Smooth muscle cell (in vitro differentiated cells): ENCODE data around the gene AMBN. TPM values are rescaled to one million over a fixed set of nuclear protein-coding genes. Genes with fewer than 3 reads are reported as not detected.

Experiments used
- DNase-seq: peaks from one replicate; lab custom pipeline; 2025; ENCODE audit not compliant: unreplicated experiment; lab: John Stamatoyannopoulos, UW
- H2AFZ ChIP-seq: fragments of 200-600 bp; sonication (generic); 2 replicates; pipeline ENCODE4 v1.6.0; 2016; ENCODE audit warnings: antibody characterized with exemption, low read depth, mild to moderate bottlenecking
- H3F3A ChIP-seq: fragments of 200-600 bp; sonication (generic); 2 replicates; pipeline ENCODE4 v1.6.0; 2017; ENCODE audit warnings: antibody characterized with exemption, low read depth
- H3K27ac ChIP-seq: fragments of 200-600 bp; sonication (generic); 2 replicates; pipeline ENCODE4 v1.5.1; 2016; ENCODE audit warnings: low read depth, mild to moderate bottlenecking
- H3K27me3 ChIP-seq: fragments of 200-600 bp; sonication (generic); 2 replicates; pipeline ENCODE4 v1.6.1; 2016; ENCODE audit warnings: low read depth, mild to moderate bottlenecking
- H3K36me3 ChIP-seq: fragments of 200-600 bp; sonication (generic); 2 replicates; pipeline ENCODE4 v1.5.1; 2016; ENCODE audit warnings: low read depth
- H3K4me1 ChIP-seq: fragments of 200-600 bp; sonication (generic); 2 replicates; pipeline ENCODE4 v1.5.1; 2016; ENCODE audit warnings: low read depth
- H3K4me2 ChIP-seq: fragments of 200-600 bp; sonication (generic); 2 replicates; pipeline ENCODE4 v1.6.0; 2016; ENCODE audit warnings: mild to moderate bottlenecking
- H3K4me3 ChIP-seq: fragments of 200-600 bp; sonication (generic); 2 replicates; pipeline ENCODE4 v1.5.1; 2016; ENCODE audit warnings: mild to moderate bottlenecking
- H3K79me2 ChIP-seq: fragments of 200-600 bp; sonication (generic); 2 replicates; pipeline ENCODE4 v1.6.0; 2016; ENCODE audit warnings: low read depth, mild to moderate bottlenecking
- H3K9ac ChIP-seq: fragments of 200-600 bp; sonication (generic); 2 replicates; pipeline ENCODE4 v1.6.0; 2016; ENCODE audit warnings: low read depth
- H3K9me3 ChIP-seq: fragments of 200-600 bp; sonication (generic); replicated peaks from 2 replicates; pipeline ENCODE4 v1.5.1; 2016; ENCODE audit warnings: low read depth
- H4K20me1 ChIP-seq: fragments of 200-600 bp; sonication (generic); 2 replicates; pipeline ENCODE4 v1.6.0; 2016; ENCODE audit warnings: low read depth
- WGBS: methylation state at CpG from one replicate; pipeline ENCODE4 v1.1.7; 2016; ENCODE audit warnings: low lambda C conversion rate; 5-methylcytosine and 5-hydroxymethylcytosine counted together
- polyA plus RNA-seq: library from polyadenylated mRNA; unstranded; fragments of >200 nt; fragmentation: Nextera tagmentation; extraction: Ambion mirVana; gene quantifications from 2 replicates; pipeline ENCODE4 v1.2.1, GENCODE V29; 2016
- total RNA-seq: library from RNA; depleted of rRNA; stranded (reverse); fragments of >200 nt; gene quantifications from 2 replicates; pipeline ENCODE4 v1.2.3, GENCODE V29; 2014
- TF ChIP-seq, protein P1 (sequence below): fragments of 200-600 bp; sonication (generic); IDR thresholded peaks from 2 replicates; pipeline ENCODE4 v1.5.1; 2017; ENCODE audit warnings: borderline replicate concordance, mild to moderate bottlenecking, antibody characterized with exemption; ENCODE audit not compliant: insufficient read depth, poor library complexity, severe bottlenecking

The AMBN gene
- total and polyA plus RNA-seq, 2 experiments from 2014 or later: not detected

DNA sequence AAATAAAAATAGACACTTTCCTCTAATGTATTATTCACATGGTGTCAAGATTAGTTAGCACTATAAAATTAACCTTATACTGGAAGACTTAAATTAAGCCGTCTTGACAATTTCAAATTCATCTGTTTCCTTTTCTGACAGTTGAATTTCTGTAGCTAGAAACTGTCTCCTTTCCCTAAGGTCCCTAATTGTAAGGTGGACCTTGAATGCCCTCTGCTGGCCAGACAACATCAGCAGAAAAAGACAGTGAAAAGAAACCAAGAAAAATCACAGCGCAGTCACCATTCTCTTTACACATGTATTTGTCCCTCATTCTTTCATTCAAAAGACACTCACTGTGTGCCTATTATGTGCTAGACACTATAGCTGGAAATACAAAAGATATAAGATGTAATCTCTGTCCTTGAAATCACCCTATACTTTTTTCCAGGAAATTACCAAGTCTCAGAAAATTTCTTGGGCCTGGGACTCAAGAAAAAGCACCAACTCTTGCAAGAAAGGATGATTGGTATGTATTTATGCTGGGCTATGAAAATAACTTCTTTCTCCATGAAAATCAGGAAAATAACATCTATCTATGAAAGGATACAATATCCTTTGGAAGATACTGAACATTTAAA, 32.7 kb upstream of the AMBN start:
- Histone ChIP-seq H3K36me3 (no peaks in the 10 kb centered on the region), H3K4me2 (peak overlapping the region; percentile 27), H3K79me2 (no peaks in the 10 kb centered on the region), H3K9me3 (no peaks in the 10 kb centered on the region), H3K27me3 (no peaks in the 10 kb centered on the region), H3F3A (no peaks in the 10 kb centered on the region), H4K20me1 (no peaks in the 10 kb centered on the region), H3K9ac (no peak overlapping the region), H2AFZ (peak overlapping the region; percentile 78), H3K4me3 (no peak overlapping the region), H3K27ac (no peak overlapping the region), H3K4me1 (no peaks in the 10 kb centered on the region)
- TF ChIP-seq, protein P1, sequence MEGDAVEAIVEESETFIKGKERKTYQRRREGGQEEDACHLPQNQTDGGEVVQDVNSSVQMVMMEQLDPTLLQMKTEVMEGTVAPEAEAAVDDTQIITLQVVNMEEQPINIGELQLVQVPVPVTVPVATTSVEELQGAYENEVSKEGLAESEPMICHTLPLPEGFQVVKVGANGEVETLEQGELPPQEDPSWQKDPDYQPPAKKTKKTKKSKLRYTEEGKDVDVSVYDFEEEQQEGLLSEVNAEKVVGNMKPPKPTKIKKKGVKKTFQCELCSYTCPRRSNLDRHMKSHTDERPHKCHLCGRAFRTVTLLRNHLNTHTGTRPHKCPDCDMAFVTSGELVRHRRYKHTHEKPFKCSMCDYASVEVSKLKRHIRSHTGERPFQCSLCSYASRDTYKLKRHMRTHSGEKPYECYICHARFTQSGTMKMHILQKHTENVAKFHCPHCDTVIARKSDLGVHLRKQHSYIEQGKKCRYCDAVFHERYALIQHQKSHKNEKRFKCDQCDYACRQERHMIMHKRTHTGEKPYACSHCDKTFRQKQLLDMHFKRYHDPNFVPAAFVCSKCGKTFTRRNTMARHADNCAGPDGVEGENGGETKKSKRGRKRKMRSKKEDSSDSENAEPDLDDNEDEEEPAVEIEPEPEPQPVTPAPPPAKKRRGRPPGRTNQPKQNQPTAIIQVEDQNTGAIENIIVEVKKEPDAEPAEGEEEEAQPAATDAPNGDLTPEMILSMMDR: peak; percentile 83
- 27% methylated on average over 2 of the region's 2 CpGs for WGBS
- DNase-seq: no peak

DNA sequence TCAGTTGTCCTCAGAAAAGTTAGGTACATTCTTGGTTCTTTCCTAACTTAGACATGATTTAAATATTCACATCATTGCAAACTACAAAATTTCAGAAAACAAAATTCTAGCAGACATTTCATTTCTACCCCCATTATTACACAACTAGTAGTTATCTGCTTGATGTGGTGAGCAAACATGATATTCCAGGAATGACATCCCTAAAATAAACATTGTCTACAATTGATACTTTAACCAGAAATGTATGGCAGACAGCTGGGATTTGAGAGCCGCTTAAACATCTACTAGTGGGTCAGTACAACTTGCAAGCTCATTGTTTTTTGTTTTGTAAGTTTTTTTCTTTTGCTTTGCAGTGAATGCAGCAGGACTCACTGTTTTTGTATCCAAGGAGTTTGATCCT, 32.1 kb upstream of the AMBN start:
- Histone ChIP-seq H3K36me3 (no peaks in the 10 kb centered on the region), H3K9ac (no peak overlapping the region), H3K27me3 (no peaks in the 10 kb centered on the region), H3K27ac (no peak overlapping the region), H3K4me1 (no peaks in the 10 kb centered on the region), H3K79me2 (no peaks in the 10 kb centered on the region), H3F3A (no peaks in the 10 kb centered on the region), H3K9me3 (no peaks in the 10 kb centered on the region), H3K4me2 (no peak overlapping the region), H4K20me1 (no peaks in the 10 kb centered on the region), H2AFZ (no peak overlapping the region), H3K4me3 (no peak overlapping the region)
- TF ChIP-seq, protein P1: no peak
- 59% methylated on average over 1 of the region's 1 CpG for WGBS
- no peak for DNase-seq

DNA sequence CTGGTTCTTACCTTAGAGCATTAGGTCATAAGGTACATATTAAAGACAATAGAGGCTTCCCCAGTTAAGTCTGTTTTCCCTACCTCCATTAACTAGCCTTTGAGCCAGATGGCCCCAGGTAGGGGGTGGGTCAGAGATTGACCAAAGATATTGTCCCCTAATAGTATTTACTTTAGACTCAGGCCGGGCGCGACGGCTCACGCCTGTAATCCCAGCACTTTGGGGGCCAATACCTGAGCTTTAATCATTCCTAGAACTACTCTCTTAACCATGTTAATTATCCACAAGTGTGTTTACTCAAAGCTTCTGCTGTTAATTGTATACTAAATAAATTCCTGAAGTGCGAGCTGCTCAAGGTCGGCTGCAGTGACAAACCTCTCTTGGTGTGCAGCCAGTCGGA, 28.0 kb upstream of the AMBN start:
- H2AFZ ChIP-seq: no peak overlapping the region
- no peaks in the 10 kb centered on the region for H3K9me3 ChIP-seq
- no peaks in the 10 kb centered on the region for H4K20me1 ChIP-seq
- no peaks in the 10 kb centered on the region for H3K4me1 ChIP-seq
- TF ChIP-seq, protein P1: no peak
- no peak overlapping the region for H3K4me3 ChIP-seq
- H3K36me3 ChIP-seq: no peaks in the 10 kb centered on the region
- no peak overlapping the region for H3K27ac ChIP-seq
- no peaks in the 10 kb centered on the region for H3F3A ChIP-seq
- no peak for DNase-seq
- H3K27me3 ChIP-seq: no peaks in the 10 kb centered on the region
- no peak overlapping the region for H3K9ac ChIP-seq
- H3K4me2 ChIP-seq: no peak overlapping the region
- no peaks in the 10 kb centered on the region for H3K79me2 ChIP-seq
- WGBS: 53% methylated on average over 8 of the region's 8 CpGs

DNA sequence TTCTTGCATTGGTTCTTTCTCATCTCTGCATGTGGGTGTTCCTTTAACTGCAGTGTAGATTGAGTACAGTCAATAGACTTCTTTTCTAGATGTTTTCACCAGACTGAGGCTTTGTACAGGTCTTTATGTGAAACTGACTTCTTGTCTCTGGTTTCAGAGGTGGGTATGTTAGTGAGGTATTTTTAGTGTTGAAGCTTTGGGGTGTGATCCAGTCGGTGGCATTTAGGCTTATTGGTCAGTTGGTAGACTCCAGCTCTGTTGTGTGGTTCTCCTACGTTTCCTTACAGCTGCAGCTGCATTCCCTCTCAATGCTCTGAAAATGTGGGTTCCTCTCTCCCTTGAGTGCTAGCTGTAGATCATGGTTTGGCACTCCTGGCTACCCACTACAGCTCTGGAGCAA, 21.3 kb upstream of the AMBN start:
- TF ChIP-seq, protein P1: no peak
- no peaks in the 10 kb centered on the region for H4K20me1 ChIP-seq
- H3K79me2 ChIP-seq: no peaks in the 10 kb centered on the region
- no peaks in the 10 kb centered on the region for H3F3A ChIP-seq
- 80% methylated on average over 2 of the region's 2 CpGs for WGBS
- H3K4me2 ChIP-seq: no peak overlapping the region
- H3K4me1 ChIP-seq: no peaks in the 10 kb centered on the region
- H3K27ac ChIP-seq: no peak overlapping the region
- no peaks in the 10 kb centered on the region for H3K27me3 ChIP-seq
- no peaks in the 10 kb centered on the region for H3K9me3 ChIP-seq
- no peak overlapping the region for H3K9ac ChIP-seq
- no peak overlapping the region for H3K4me3 ChIP-seq
- H2AFZ ChIP-seq: no peak overlapping the region
- no peak for DNase-seq
- H3K36me3 ChIP-seq: no peaks in the 10 kb centered on the region
